Stimulated activated CD8-positive, alpha-beta memory T cell treated with anti-CD3 and anti-CD28 coated beads, Interleukin-15, amount 100 ng/mL, for 48 hours (primary cell): ENCODE data around the gene TBCE.
A peak's percentile ranks its signal among the peaks of the same experiment; 100 is the strongest.

Source experiments
- DNase-seq, 2 donors: peaks; one replicate each; pipeline ENCODE4 v3.0.0-alpha.2; 2020; ENCODE audit warnings: low read depth in 2 of 2

Gene TBCE

GRCh38 chr1:235367000-235367908 is at the start of gene TBCE:
TSS of gene TBCE (plus strand) at chr1:235367427. CDS start at chr1:235380050, 12,623 bp downstream.
- DNase-seq: peak; percentile 87 to 88

GRCh38 chr1:235319255-235319654 is 48.0 kb upstream of the TBCE start:
- DNase-seq: no peak

GRCh38 chr1:235320521-235321179 is 46.6 kb upstream of the TBCE start:
- DNase-seq: no peak

GRCh38 chr1:235324296-235324695 is 42.9 kb upstream of the TBCE start:
- no peak for DNase-seq

- DNase-seq: no peak
These were observed 42.1 kb upstream of the TBCE start for GRCh38 chr1:235325139-235325538.

GRCh38 chr1:235325854-235326253 is 41.4 kb upstream of the TBCE start:
- DNase-seq: no peak

- DNase-seq: peak; percentile 45 to 48
These were observed 40.3 kb upstream of the TBCE start for GRCh38 chr1:235326719-235327558.

- peak in 1 of 2 donors; percentile 34 for DNase-seq
These were observed 39.5 kb upstream of the TBCE start, which contains the start of gene ARID4B for GRCh38 chr1:235327559-235328270. TSS of gene ARID4B (minus strand) at chr1:235328179. CDS start at chr1:235326919, 1,260 bp downstream.

GRCh38 chr1:235328271-235329138 is 38.7 kb upstream of the TBCE start, which contains the start of gene GGPS1:
TSS of gene GGPS1 (plus strand) at chr1:235328570. CDS start at chr1:235335265, 6,695 bp downstream.
- DNase-seq: peak; percentile 95 to 96

- DNase-seq: peak; percentile 23 to 35
These were observed 37.9 kb upstream of the TBCE start for GRCh38 chr1:235329139-235329902.

- no peak for DNase-seq
These were observed 36.3 kb upstream of the TBCE start for GRCh38 chr1:235330918-235331285.

GRCh38 chr1:235331401-235331800 is 35.8 kb upstream of the TBCE start:
- no peak for DNase-seq

- DNase-seq: no peak
These were observed 30.3 kb upstream of the TBCE start for GRCh38 chr1:235336903-235337302.

GRCh38 chr1:235339746-235340145 is 27.5 kb upstream of the TBCE start:
- DNase-seq: no peak

- no peak for DNase-seq
These were observed 25.9 kb upstream of the TBCE start for GRCh38 chr1:235341334-235341733.

- DNase-seq: no peak
These were observed 25.2 kb upstream of the TBCE start for GRCh38 chr1:235342039-235342438.

- no peak for DNase-seq
These were observed 24.8 kb upstream of the TBCE start for GRCh38 chr1:235342471-235342870.

- DNase-seq: no peak
These were observed 23.5 kb upstream of the TBCE start for GRCh38 chr1:235343726-235344125.

- no peak for DNase-seq
These were observed 15.8 kb upstream of the TBCE start for GRCh38 chr1:235351441-235351840.
